Measurements from ENCODE around the gene FN1. TPM values are rescaled to one million over a fixed set of nuclear protein-coding genes. Genes with fewer than 3 reads are reported as not detected.
"Not testable (repeated sequence)": the region's sequence is repeated elsewhere in the genome, so short reads cannot be mapped to it uniquely, and the experiment has no call there.

The FN1 gene
- total and polyA plus RNA-seq, 5 donors from 2014 or later, result 0.45 to 0.89 (median 0.78) TPM; not detected in 1

- no peaks in the 10 kb centered on the region for H3K27me3 ChIP-seq (ENCODE audit: control insufficient read depth, insufficient read depth, low read length)
- no peak overlapping the region for H3K4me3 ChIP-seq (ENCODE audit: low read depth, low read length)
- no peak overlapping the region for H3K27ac Mint-ChIP-seq
- no peaks in the 10 kb centered on the region for H3K9me3 Mint-ChIP-seq
- peaks cover 41% of the 10 kb centered on the region for H3K36me3 Mint-ChIP-seq
- no peaks in the 10 kb centered on the region for H3K4me1 ChIP-seq (ENCODE audit: control insufficient read depth, insufficient read depth, low read length, poor library complexity, severe bottlenecking)
- no peak for DNase-seq
- no peak overlapping the region for H3K27ac ChIP-seq (ENCODE audit: insufficient read depth, low read length, poor library complexity, severe bottlenecking)
- no peaks in the 10 kb centered on the region for H3K4me1 Mint-ChIP-seq
- H3K27me3 Mint-ChIP-seq, result no peaks in the 10 kb centered on the region
- H3K4me3 Mint-ChIP-seq, result no peak overlapping the region
- no peak for ATAC-seq (ENCODE audit: low read depth in 2 of 2)
- H3K36me3 ChIP-seq (ENCODE audit: control insufficient read depth, insufficient read depth, low read length), result peaks cover 3% of the 10 kb centered on the region
- no peaks in the 10 kb centered on the region for H3K9me3 ChIP-seq (ENCODE audit: control insufficient read depth in 2 of 2, low read length in 2 of 2)
These were observed 74.5 kb downstream of the FN1 start for GRCh38 chr2:215361211-215361875.

- Mint-ChIP-seq H3K36me3 (peaks cover 38% of the 10 kb centered on the region), H3K9me3 (no peaks in the 10 kb centered on the region), H3K27ac (no peak overlapping the region), H3K27me3 (no peaks in the 10 kb centered on the region), H3K4me1 (no peaks in the 10 kb centered on the region), H3K4me3 (no peak overlapping the region)
- Histone ChIP-seq H3K4me1 (ENCODE audit: control insufficient read depth, insufficient read depth, low read length, poor library complexity, severe bottlenecking) (no peaks in the 10 kb centered on the region), H3K9me3 (ENCODE audit: control insufficient read depth in 2 of 2, low read length in 2 of 2) (no peaks in the 10 kb centered on the region), H3K27me3 (ENCODE audit: control insufficient read depth, insufficient read depth, low read length) (no peaks in the 10 kb centered on the region), H3K27ac (ENCODE audit: insufficient read depth, low read length, poor library complexity, severe bottlenecking) (no peak overlapping the region), H3K36me3 (ENCODE audit: control insufficient read depth, insufficient read depth, low read length) (peaks cover 3% of the 10 kb centered on the region), H3K4me3 (ENCODE audit: low read depth, low read length) (no peak overlapping the region)
- DNase-seq (no peak), ATAC-seq (ENCODE audit: low read depth in 2 of 2) (no peak)
These were observed 75.3 kb downstream of the FN1 start for GRCh38 chr2:215360596-215360995.

- not testable (repeated sequence) for H3K4me1 Mint-ChIP-seq, H3K27me3 Mint-ChIP-seq
- peaks cover 39% of the 10 kb centered on the region for H3K36me3 Mint-ChIP-seq
These were observed 75.8 kb downstream of the FN1 start for GRCh38 chr2:215360059-215360458.

GRCh38 chr2:215359576-215359922, 76.3 kb downstream of the FN1 start:
- no peaks in the 10 kb centered on the region for H3K4me1 ChIP-seq (ENCODE audit: control insufficient read depth, insufficient read depth, low read length, poor library complexity, severe bottlenecking)
- Mint-ChIP-seq H3K4me3 (no peak overlapping the region), H3K27me3 (no peaks in the 10 kb centered on the region), H3K4me1 (no peaks in the 10 kb centered on the region), H3K36me3 (peaks cover 36% of the 10 kb centered on the region), H3K9me3 (no peaks in the 10 kb centered on the region), H3K27ac (no peak overlapping the region)
- ATAC-seq (ENCODE audit: low read depth in 2 of 2) (no peak), DNase-seq (no peak)
- H3K9me3 ChIP-seq (ENCODE audit: control insufficient read depth in 2 of 2, low read length in 2 of 2), result no peaks in the 10 kb centered on the region
- H3K4me3 ChIP-seq (ENCODE audit: low read depth, low read length), result no peak overlapping the region
- H3K36me3 ChIP-seq (ENCODE audit: control insufficient read depth, insufficient read depth, low read length), result peaks cover 3% of the 10 kb centered on the region
- no peak overlapping the region for H3K27ac ChIP-seq (ENCODE audit: insufficient read depth, low read length, poor library complexity, severe bottlenecking)
- H3K27me3 ChIP-seq (ENCODE audit: control insufficient read depth, insufficient read depth, low read length), result no peaks in the 10 kb centered on the region

More at GRCh38 chr2:215360059-215360458, 75.8 kb downstream of the FN1 start:
- not testable (repeated sequence) for H3K27ac Mint-ChIP-seq; H3K27me3 ChIP-seq (ENCODE audit: control insufficient read depth, insufficient read depth, low read length); H3K9me3 ChIP-seq (ENCODE audit: control insufficient read depth in 2 of 2, low read length in 2 of 2); H3K4me3 Mint-ChIP-seq; ATAC-seq (ENCODE audit: low read depth in 2 of 2); H3K4me3 ChIP-seq (ENCODE audit: low read depth, low read length); H3K4me1 ChIP-seq (ENCODE audit: control insufficient read depth, insufficient read depth, low read length, poor library complexity, severe bottlenecking); DNase-seq; H3K27ac ChIP-seq (ENCODE audit: insufficient read depth, low read length, poor library complexity, severe bottlenecking); H3K9me3 Mint-ChIP-seq; H3K36me3 ChIP-seq (ENCODE audit: control insufficient read depth, insufficient read depth, low read length)

GRCh38 chr2:215358891-215359575, 76.8 kb downstream of the FN1 start:
- Mint-ChIP-seq H3K27ac (no peak overlapping the region), H3K27me3 (no peaks in the 10 kb centered on the region), H3K36me3 (peaks cover 32% of the 10 kb centered on the region), H3K4me3 (no peak overlapping the region), H3K9me3 (no peaks in the 10 kb centered on the region), H3K4me1 (no peaks in the 10 kb centered on the region)
- H3K27ac ChIP-seq (ENCODE audit: insufficient read depth, low read length, poor library complexity, severe bottlenecking), result no peak overlapping the region
- no peaks in the 10 kb centered on the region for H3K27me3 ChIP-seq (ENCODE audit: control insufficient read depth, insufficient read depth, low read length)
- H3K36me3 ChIP-seq (ENCODE audit: control insufficient read depth, insufficient read depth, low read length), result peaks cover 3% of the 10 kb centered on the region
- H3K4me1 ChIP-seq (ENCODE audit: control insufficient read depth, insufficient read depth, low read length, poor library complexity, severe bottlenecking), result no peaks in the 10 kb centered on the region
- no peaks in the 10 kb centered on the region for H3K9me3 ChIP-seq (ENCODE audit: control insufficient read depth in 2 of 2, low read length in 2 of 2)
- no peak for ATAC-seq (ENCODE audit: low read depth in 2 of 2)
- H3K4me3 ChIP-seq (ENCODE audit: low read depth, low read length), result no peak overlapping the region
- no peak for DNase-seq

GRCh38 chr2:215358312-215358845, 77.5 kb downstream of the FN1 start:
- Mint-ChIP-seq H3K27ac (no peak overlapping the region), H3K9me3 (no peaks in the 10 kb centered on the region), H3K4me3 (no peak overlapping the region), H3K36me3 (peaks cover 27% of the 10 kb centered on the region), H3K27me3 (no peaks in the 10 kb centered on the region), H3K4me1 (peaks cover 0 to under 1% (median 0%) of the 10 kb centered on the region in 4 donors)
- H3K9me3 ChIP-seq (ENCODE audit: control insufficient read depth in 2 of 2, low read length in 2 of 2), result no peaks in the 10 kb centered on the region
- no peaks in the 10 kb centered on the region for H3K27me3 ChIP-seq (ENCODE audit: control insufficient read depth, insufficient read depth, low read length)
- H3K27ac ChIP-seq (ENCODE audit: insufficient read depth, low read length, poor library complexity, severe bottlenecking), result no peak overlapping the region
- no peak for ATAC-seq (ENCODE audit: low read depth in 2 of 2)
- no peaks in the 10 kb centered on the region for H3K4me1 ChIP-seq (ENCODE audit: control insufficient read depth, insufficient read depth, low read length, poor library complexity, severe bottlenecking)
- peaks cover 3% of the 10 kb centered on the region for H3K36me3 ChIP-seq (ENCODE audit: control insufficient read depth, insufficient read depth, low read length)
- no peak overlapping the region for H3K4me3 ChIP-seq (ENCODE audit: low read depth, low read length)
- DNase-seq, result no peak

- no peak for DNase-seq
- H3K4me3 ChIP-seq (ENCODE audit: low read depth, low read length), result no peak overlapping the region
- H3K4me1 Mint-ChIP-seq, result peaks cover 0 to 3% (median 1%) of the 10 kb centered on the region in 4 donors
- H3K4me1 ChIP-seq (ENCODE audit: control insufficient read depth, insufficient read depth, low read length, poor library complexity, severe bottlenecking), result no peaks in the 10 kb centered on the region
- no peak overlapping the region for H3K4me3 Mint-ChIP-seq
- peaks cover 29% of the 10 kb centered on the region for H3K36me3 Mint-ChIP-seq
- ATAC-seq (ENCODE audit: low read depth in 2 of 2), result no peak
- H3K9me3 Mint-ChIP-seq, result no peaks in the 10 kb centered on the region
- no peaks in the 10 kb centered on the region for H3K27me3 ChIP-seq (ENCODE audit: control insufficient read depth, insufficient read depth, low read length)
- no peak overlapping the region for H3K27ac ChIP-seq (ENCODE audit: insufficient read depth, low read length, poor library complexity, severe bottlenecking)
- no peaks in the 10 kb centered on the region for H3K9me3 ChIP-seq (ENCODE audit: control insufficient read depth in 2 of 2, low read length in 2 of 2)
- H3K27me3 Mint-ChIP-seq, result no peaks in the 10 kb centered on the region
- H3K27ac Mint-ChIP-seq, result no peak overlapping the region
- H3K36me3 ChIP-seq (ENCODE audit: control insufficient read depth, insufficient read depth, low read length), result peaks cover 3% of the 10 kb centered on the region
These were observed 78.2 kb downstream of the FN1 start for GRCh38 chr2:215357660-215358059.
